Ovary (tissue), 3 donors: ENCODE measurements around the gene ERC1.

Experiments
- CTCF ChIP-seq, 3 donors: fragments of 450-650 bp in 2 of 3; fragments of 200-600 bp in 1 of 3; IDR thresholded peaks; one replicate each; pipeline versions ENCODE4 v1.5.1 to v1.8.0; 2016 to 2022; ENCODE audit warnings: antibody characterized with exemption in 3 of 3, mild to moderate bottlenecking in 1 of 3
- EP300 ChIP-seq: sonication (generic); formaldehyde crosslinking; IDR thresholded peaks from one replicate; pipeline ENCODE4 v1.6.1; 2017; ENCODE audit warnings: antibody characterized with exemption
- donor health status: DM: no; HTN: no; CAD: no.

GRCh38 chr12:1091350-1091749 lies 100.3 kb downstream of the ERC1 start:
- no peak for TF ChIP-seq CTCF (IDR thresholded peaks at IDR 0.05)
- no peak for TF ChIP-seq EP300
